Epithelial cell of proximal tubule (primary cell): ENCODE data around the gene MMEL1. TPM values are rescaled to one million over a fixed set of nuclear protein-coding genes. Genes with fewer than 3 reads are reported as not detected.

Experiments
- DNase-seq: peaks from one replicate; pipeline ENCODE4 v3.0.0-alpha.2; 2011; ENCODE audit warnings: low read depth
- H3K4me3 ChIP-seq: 2 replicates; pipeline ENCODE4 v1.5.1; 2011; ENCODE audit warnings: low read depth, mild to moderate bottlenecking, low read length
- CTCF ChIP-seq: conservative IDR thresholded peaks from 2 replicates; pipeline ENCODE4 v1.5.1; 2012; ENCODE audit warnings: low read depth, mild to moderate bottlenecking, low read length
- total RNA-seq: library from RNA; depleted of rRNA; stranded (reverse); fragments of >200 nt; gene quantifications from 2 replicates; pipeline ENCODE4 v1.2.3, GENCODE V29; 2015

Gene MMEL1
- total RNA-seq, 1 donor from 2014 or later: not detected

DNA sequence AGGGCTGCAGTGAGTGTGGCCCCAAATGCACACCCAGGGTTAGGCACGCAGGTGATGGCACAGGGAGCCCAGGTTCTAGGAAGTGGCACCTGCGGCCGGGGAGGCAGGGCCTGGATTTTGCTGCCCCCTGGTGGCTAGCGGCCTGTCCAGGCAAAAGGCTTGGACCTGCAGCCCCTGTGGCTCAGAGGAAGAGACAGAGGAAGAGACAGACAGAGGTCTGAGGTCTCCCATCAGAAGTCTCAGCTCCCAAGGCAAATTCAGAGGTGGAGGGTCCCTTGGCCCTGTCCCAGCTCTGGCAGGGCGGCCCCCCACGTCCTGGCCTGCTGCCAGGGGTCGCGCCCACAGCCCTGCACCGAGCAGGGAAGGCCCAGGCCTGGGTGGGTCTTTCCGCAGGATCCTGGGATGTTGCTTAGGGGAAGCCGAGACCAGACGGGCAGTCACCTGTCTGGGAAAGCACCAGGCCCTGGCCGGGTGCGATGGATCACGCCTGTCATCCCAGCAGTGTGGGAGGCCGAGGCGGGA, 84.7 kb downstream of the MMEL1 start:
- DNase-seq: no peak
- H3K4me3 ChIP-seq: peak overlapping the region; percentile 37
- TF ChIP-seq CTCF: peak; percentile 92

DNA sequence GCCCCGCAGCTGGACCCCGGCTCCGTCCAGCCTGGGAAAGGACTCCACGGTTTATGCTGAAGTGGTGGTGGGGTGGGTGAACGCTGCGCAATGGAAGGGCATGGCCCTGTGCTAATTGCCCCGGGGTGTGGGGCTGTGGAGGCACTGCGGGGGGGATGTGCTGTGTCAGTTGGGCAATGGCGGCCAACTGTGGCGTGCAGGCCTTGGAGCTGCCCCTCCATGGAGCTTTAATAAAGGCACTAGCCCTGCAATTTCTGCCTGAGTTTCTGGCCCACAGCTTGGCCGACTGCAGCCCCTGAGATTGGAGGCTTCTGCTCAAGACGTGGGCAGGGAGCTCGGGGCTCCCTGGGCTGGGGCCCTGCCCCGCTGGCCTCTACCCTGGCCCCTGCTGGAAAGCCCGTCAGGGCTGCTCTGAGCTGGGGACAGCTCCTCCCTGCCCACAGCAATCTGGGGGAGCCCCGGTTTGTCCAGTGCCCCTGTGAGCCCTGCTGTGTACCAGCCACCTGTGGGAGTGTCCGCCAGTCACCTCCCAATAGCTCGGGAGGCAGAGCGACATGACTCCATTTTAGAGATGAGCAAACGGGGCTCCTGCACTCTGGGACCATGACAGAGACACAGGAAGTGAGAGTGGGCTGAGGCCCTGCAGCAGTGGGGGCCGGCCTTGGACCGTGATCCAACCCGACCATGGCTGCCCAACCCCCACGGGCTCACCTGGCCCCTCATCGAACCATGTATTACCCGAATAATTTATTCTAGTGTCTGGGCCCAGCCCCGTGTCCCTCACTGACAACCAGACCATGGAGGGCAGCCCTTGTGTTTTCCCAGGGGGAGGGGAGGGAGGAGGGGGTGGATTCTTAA, 85.4 kb downstream of the MMEL1 start:
- H3K4me3 ChIP-seq: peak overlapping the region; percentile 72
- DNase-seq: no peak

GRCh38 chr1:2546515-2547209, 86.2 kb downstream of the MMEL1 start:
- DNase-seq: no peak
- peak; percentile 7 for TF ChIP-seq CTCF
- H3K4me3 ChIP-seq: peak overlapping the region; percentile 72

More for the DNA sequence above, 85.4 kb downstream of the MMEL1 start:
- no peak for TF ChIP-seq CTCF

DNA sequence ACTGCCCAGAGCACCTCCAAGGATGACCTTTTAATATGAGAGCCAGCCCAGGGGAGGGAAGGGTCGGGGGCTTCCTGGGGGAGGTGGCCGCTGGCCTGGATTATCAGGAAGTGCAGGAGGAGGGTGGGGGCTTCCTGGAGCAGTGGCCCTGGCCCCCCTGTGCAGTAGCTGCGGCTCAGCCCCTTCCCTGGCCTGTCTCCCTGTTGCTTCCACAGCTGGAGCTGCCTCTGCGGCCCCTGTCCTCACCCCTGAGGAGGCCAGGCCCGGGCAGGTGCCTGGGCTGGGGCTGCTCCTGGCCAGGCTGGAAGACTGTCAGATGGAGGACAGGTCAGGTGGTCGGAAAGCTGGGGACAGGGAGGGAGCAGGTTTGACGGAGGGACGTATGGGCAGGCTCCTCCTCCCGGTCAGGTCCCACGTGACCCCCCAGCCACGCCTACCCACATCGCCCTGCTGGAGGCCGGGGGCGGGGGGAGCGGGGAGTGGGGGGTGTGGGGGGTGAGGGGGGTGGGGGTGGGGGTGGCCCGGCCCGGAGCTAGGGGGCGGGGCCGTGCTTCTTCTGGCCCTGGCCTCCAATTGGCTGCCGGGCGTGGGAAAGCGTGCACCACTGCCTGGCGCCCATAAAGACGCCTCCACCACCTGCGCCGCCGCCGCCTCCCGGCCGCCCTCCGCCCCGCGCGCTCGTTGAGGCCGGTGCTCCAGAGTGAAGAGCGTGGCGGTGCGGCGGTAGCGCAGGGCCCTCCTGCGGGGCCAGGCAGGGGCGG, 86.9 kb downstream of the MMEL1 start:
- no peak for TF ChIP-seq CTCF
- no peak for DNase-seq

DNA sequence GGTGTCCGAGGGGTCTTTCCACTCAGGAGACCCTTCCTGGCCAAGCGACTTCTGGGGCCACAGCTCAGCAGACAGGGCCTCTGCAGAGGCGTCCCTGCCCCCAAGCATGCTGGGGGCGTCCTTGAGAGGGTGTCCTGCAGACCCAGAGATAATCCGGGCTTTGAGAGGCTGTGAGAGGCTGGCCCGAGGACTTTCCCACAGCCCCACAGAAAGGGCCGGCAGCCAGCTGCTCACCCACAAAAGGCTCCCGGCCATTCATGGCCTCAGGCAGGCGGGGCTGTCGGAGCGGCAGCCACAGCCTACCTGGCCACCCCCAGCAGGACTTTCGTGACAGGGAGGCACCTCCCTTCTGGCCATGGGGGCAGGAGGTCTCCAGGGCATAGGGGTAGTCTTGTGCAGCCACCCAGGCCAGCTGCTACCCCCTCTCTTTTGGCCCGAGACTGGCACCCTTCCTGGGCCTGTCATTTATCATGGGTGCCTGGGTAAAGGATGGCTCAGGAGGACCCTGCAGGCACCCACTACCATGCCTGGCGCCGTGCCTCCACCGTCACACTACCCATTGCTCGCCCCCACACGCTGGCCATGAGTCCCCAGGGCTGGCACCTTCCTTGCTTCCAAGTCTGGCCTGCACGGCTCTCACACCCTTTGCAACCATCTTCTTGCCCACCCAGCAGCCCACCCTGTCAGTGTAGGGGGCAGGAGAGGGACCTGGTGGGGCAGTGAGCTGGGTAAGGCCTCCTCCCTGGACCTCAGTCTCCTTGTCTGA, 87.8 kb downstream of the MMEL1 start:
- TF ChIP-seq CTCF: no peak
- H3K4me3 ChIP-seq: no peak overlapping the region
- DNase-seq: no peak

More for the DNA sequence above, 86.9 kb downstream of the MMEL1 start:
- peak overlapping the region; percentile 72 for H3K4me3 ChIP-seq

- H3K4me3 ChIP-seq: no peak overlapping the region
- no peak for TF ChIP-seq CTCF
- DNase-seq: no peak
These were observed 88.5 kb downstream of the MMEL1 start for GRCh38 chr1:2544093-2544874.
